ENCODE data around the gene OSBP. TPM values are rescaled to one million over a fixed set of nuclear protein-coding genes. Genes with fewer than 3 reads are reported as not detected.
A peak's percentile ranks its signal among the peaks of the same experiment; 100 is the strongest.

Gene OSBP
- total RNA-seq, 1 experiment from 2014 or later = 49.7 TPM

- Histone ChIP-seq H3K9me3 (ENCODE audit: insufficient read depth, low read depth) (no peaks in the 10 kb centered on the region), H3K27ac (no peak overlapping the region), H3K4me1 (replicated peaks; ENCODE audit: insufficient read depth) (peaks cover 33% of the 10 kb centered on the region), H4K20me1 (ENCODE audit: insufficient read depth) (peaks cover 78% of the 10 kb centered on the region), H3K79me2 (ENCODE audit: low read depth) (peaks cover 53% of the 10 kb centered on the region), H3K36me3 (ENCODE audit: low read depth) (peaks cover 62% of the 10 kb centered on the region), H3K4me2 (peak overlapping the region; percentile 6; the same call in 1 of the 2 replicates), H2AFZ (no peak overlapping the region), H3K4me3 (no peak overlapping the region), H3K27me3 (ENCODE audit: insufficient read depth, low read depth) (no peaks in the 10 kb centered on the region), H3K9me2 (ENCODE audit: insufficient read depth) (no peaks in the 10 kb centered on the region), H3F3A (ENCODE audit: insufficient read depth, low read depth) (peaks cover 3% of the 10 kb centered on the region; the same call in 1 of the 2 replicates)
- intact Hi-C loops (cut with micrococcal nuclease; ENCODE audit: unreplicated experiment) = no loop called here
- POLR2A ChIA-PET (ENCODE audit: unreplicated experiment) = interaction anchor here (0.5 to 0.7 kb wide), 2 partner anchors 46 to 1025 kb away, joined by 3 to 4 read pairs; no protein-coding TSS in a partner anchor
- no peak for TF ChIP-seq EZH2 (IDR thresholded peaks at IDR 0.05; ENCODE audit: low read depth)
- TF ChIP-seq, protein P1, sequence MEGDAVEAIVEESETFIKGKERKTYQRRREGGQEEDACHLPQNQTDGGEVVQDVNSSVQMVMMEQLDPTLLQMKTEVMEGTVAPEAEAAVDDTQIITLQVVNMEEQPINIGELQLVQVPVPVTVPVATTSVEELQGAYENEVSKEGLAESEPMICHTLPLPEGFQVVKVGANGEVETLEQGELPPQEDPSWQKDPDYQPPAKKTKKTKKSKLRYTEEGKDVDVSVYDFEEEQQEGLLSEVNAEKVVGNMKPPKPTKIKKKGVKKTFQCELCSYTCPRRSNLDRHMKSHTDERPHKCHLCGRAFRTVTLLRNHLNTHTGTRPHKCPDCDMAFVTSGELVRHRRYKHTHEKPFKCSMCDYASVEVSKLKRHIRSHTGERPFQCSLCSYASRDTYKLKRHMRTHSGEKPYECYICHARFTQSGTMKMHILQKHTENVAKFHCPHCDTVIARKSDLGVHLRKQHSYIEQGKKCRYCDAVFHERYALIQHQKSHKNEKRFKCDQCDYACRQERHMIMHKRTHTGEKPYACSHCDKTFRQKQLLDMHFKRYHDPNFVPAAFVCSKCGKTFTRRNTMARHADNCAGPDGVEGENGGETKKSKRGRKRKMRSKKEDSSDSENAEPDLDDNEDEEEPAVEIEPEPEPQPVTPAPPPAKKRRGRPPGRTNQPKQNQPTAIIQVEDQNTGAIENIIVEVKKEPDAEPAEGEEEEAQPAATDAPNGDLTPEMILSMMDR (conservative IDR thresholded peaks at IDR 0.05) = no peak
- CTCF ChIA-PET = interaction anchor here (0.8 kb wide), 1 partner anchor 60 kb away, joined by 4 read pairs; no protein-coding TSS in a partner anchor
- DNase-seq = no peak
- BruUV-seq (replicated peaks) = no TSS peak
Observed at GRCh38 chr11:59611570-59612565, 3.7 kb downstream of the OSBP start.

DNA sequence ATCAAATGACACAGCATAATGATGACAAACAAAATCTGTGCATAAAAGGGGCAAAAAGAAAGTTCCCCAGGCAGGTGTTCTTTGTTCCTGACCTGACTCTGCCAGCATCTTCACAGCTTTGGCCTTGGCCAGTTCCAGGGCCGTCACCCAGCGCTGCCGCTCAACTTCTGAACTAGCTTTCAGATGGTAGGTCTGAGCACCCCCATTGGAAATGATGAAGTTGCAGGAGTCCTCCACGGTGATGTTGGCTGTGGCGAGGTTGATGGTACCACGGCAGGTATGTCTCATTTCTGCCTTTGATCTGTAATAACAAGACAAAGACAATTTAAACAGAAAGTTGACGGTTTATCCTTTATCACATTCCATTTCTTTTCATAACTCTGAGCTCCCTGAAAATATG is 5.3 kb downstream of the OSBP start:
- ChIA-PET CTCF (no interaction called here), POLR2A (ENCODE audit: unreplicated experiment) (interaction anchor here (0.7 kb wide), 1 partner anchor 19 kb away, joined by 25 read pairs; no protein-coding TSS in a partner anchor)
- no peak overlapping the region for H3K4me2 ChIP-seq
- intact Hi-C loops (cut with micrococcal nuclease; ENCODE audit: unreplicated experiment) = no loop called here
- H3K36me3 ChIP-seq (ENCODE audit: low read depth) = peaks cover 78% of the 10 kb centered on the region
- DNase-seq = no peak
- no peak overlapping the region for H3K27ac ChIP-seq
- no peaks in the 10 kb centered on the region for H3K9me2 ChIP-seq (ENCODE audit: insufficient read depth)
- H2AFZ ChIP-seq = no peak overlapping the region
- no peak for TF ChIP-seq EZH2 (IDR thresholded peaks at IDR 0.05; ENCODE audit: low read depth)
- H3F3A ChIP-seq (ENCODE audit: insufficient read depth, low read depth) = no peaks in the 10 kb centered on the region; the same call in 1 of the 2 replicates
- no peaks in the 10 kb centered on the region for H3K9me3 ChIP-seq (ENCODE audit: insufficient read depth, low read depth)
- H3K27me3 ChIP-seq (ENCODE audit: insufficient read depth, low read depth) = no peaks in the 10 kb centered on the region
- no peak overlapping the region for H3K4me3 ChIP-seq
- H3K79me2 ChIP-seq (ENCODE audit: low read depth) = peaks cover 53% of the 10 kb centered on the region
- H4K20me1 ChIP-seq (ENCODE audit: insufficient read depth) = peaks cover 94% of the 10 kb centered on the region
- no TSS peak for BruUV-seq (replicated peaks)
- H3K4me1 ChIP-seq (replicated peaks; ENCODE audit: insufficient read depth) = peaks cover 29% of the 10 kb centered on the region

GRCh38 chr11:59607703-59608454 is 7.7 kb downstream of the OSBP start:
- Histone ChIP-seq H3K4me1 (replicated peaks; ENCODE audit: insufficient read depth) (peaks cover 12% of the 10 kb centered on the region), H3K36me3 (ENCODE audit: low read depth) (peaks cover 69% of the 10 kb centered on the region), H3F3A (ENCODE audit: insufficient read depth, low read depth) (no peaks in the 10 kb centered on the region; the same call in 1 of the 2 replicates), H3K27me3 (ENCODE audit: insufficient read depth, low read depth) (no peaks in the 10 kb centered on the region), H3K9me3 (ENCODE audit: insufficient read depth, low read depth) (no peaks in the 10 kb centered on the region), H3K79me2 (ENCODE audit: low read depth) (peaks cover 31% of the 10 kb centered on the region), H3K27ac (no peak overlapping the region), H4K20me1 (ENCODE audit: insufficient read depth) (peaks cover 89% of the 10 kb centered on the region), H3K9me2 (ENCODE audit: insufficient read depth) (no peaks in the 10 kb centered on the region), H3K4me3 (no peak overlapping the region), H2AFZ (no peak overlapping the region), H3K4me2 (no peak overlapping the region)
- no TSS peak for BruUV-seq (replicated peaks)
- intact Hi-C loops (cut with micrococcal nuclease; ENCODE audit: unreplicated experiment) = no loop called here
- no peak for DNase-seq
- ChIA-PET CTCF (no interaction called here), POLR2A (ENCODE audit: unreplicated experiment) (no interaction called here)
- TF ChIP-seq, protein P1 (conservative IDR thresholded peaks at IDR 0.05) = no peak
- no peak for TF ChIP-seq EZH2 (IDR thresholded peaks at IDR 0.05; ENCODE audit: low read depth)
